Left forelimb (tissue), 1 donor: ENCODE results near the gene DHX35.
A peak's percentile ranks its signal among the peaks of the same experiment; 100 is the strongest.

Source experiments
- DNase-seq: peaks from one replicate; pipeline ENCODE4 v3.0.0-alpha.2; 2018; ENCODE audit warnings: low spot score

Gene DHX35

GRCh38 chr20:39021748-39022147 is 59.6 kb downstream of the DHX35 start:
- no peak for DNase-seq

GRCh38 chr20:39025883-39026282 is 63.7 kb downstream of the DHX35 start:
- DNase-seq, result no peak

GRCh38 chr20:39029364-39029763 is 67.2 kb downstream of the DHX35 start:
- no peak for DNase-seq

GRCh38 chr20:39032997-39033396 is 70.9 kb downstream of the DHX35 start:
- DNase-seq, result no peak

- DNase-seq, result no peak
Observed at GRCh38 chr20:39036011-39036410, 73.9 kb downstream of the DHX35 start.

GRCh38 chr20:39036851-39037250 is 74.7 kb downstream of the DHX35 start:
- no peak for DNase-seq

- no peak for DNase-seq
Observed at GRCh38 chr20:39038047-39038446, 75.9 kb downstream of the DHX35 start.

- no peak for DNase-seq
Observed at GRCh38 chr20:39038495-39038894, 76.4 kb downstream of the DHX35 start.

- no peak for DNase-seq
Observed at GRCh38 chr20:39039261-39039660, 77.1 kb downstream of the DHX35 start.

GRCh38 chr20:39040116-39040515 is 78.0 kb downstream of the DHX35 start:
- no peak for DNase-seq

- no peak for DNase-seq
Observed at GRCh38 chr20:39041067-39041466, 78.9 kb downstream of the DHX35 start.

GRCh38 chr20:39042279-39043150 is 80.4 kb downstream of the DHX35 start:
- DNase-seq, result no peak

- DNase-seq, result no peak
Observed at GRCh38 chr20:39044501-39044900, 82.4 kb downstream of the DHX35 start.

- no peak for DNase-seq
Observed at GRCh38 chr20:39045676-39046075, 83.5 kb downstream of the DHX35 start.

GRCh38 chr20:39047417-39047985 is 85.4 kb downstream of the DHX35 start:
- no peak for DNase-seq

- peak; percentile 81 for DNase-seq
Observed at GRCh38 chr20:39048000-39048696, 86.0 kb downstream of the DHX35 start.

- no peak for DNase-seq
Observed at GRCh38 chr20:39049148-39049547, 87.0 kb downstream of the DHX35 start.

- DNase-seq, result peak; percentile 88
Observed at GRCh38 chr20:39049684-39050554, 87.8 kb downstream of the DHX35 start.

GRCh38 chr20:39050555-39050902 is 88.4 kb downstream of the DHX35 start:
- no peak for DNase-seq

- DNase-seq, result no peak
Observed at GRCh38 chr20:39052676-39053075, 90.5 kb downstream of the DHX35 start.

- DNase-seq, result no peak
Observed at GRCh38 chr20:39057143-39057542, 95.0 kb downstream of the DHX35 start.

GRCh38 chr20:39057911-39058310 is 95.8 kb downstream of the DHX35 start:
- DNase-seq, result no peak
